COLO668 (cell line): ENCODE data around the gene IL12A.

Experiments
- DNase-seq: peaks from one replicate; lab custom pipeline; 2025; ENCODE audit not compliant: unreplicated experiment; lab: John Stamatoyannopoulos, UW

The IL12A gene

GRCh38 chr3:159988617-159989271 lies at the start of gene IL12A:
Gene IL12A, plus strand, starts transcription at chr3:159988835.
- DNase-seq: peak; percentile 50

GRCh38 chr3:159941038-159942000 lies 47.3 kb upstream of the IL12A start:
- no peak for DNase-seq

DNA sequence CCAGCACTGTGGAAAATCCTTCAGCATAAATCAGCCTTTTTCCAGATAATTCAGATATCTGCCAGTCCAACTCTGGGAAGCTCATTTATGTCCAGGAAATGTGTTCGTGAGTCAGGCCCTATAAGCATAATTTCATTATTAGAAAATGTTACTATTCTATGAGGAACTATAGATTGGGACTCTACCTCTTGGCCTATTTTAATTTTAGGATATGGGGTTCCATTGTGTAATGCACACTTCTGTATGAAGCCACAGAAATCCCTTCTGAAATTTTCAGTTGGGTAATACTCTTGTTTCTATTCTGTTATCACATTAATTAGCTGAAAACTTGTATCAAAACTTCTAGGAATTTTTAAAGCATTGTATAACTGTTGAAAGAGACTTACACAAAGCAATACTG lies 43.9 kb upstream of the IL12A start:
- DNase-seq: no peak

DNA sequence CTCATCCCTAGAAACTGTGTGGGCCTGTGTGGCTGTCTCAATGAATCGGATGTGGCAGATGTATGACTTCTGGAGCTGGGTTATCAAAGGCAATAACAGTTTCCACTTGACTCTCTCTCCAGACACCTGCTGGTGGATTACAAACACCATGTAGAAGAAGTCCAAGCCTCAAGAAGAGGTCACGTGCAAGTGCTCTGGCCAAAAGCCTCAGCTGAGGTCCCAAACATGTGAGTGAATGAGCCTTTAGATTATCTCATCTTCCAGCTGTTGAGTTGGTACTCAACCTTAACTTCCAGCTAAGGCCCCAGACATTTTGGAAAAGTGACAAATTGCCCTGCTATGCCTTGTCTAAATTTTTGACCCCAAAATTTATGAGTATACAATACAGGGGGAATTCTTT lies 42.7 kb upstream of the IL12A start:
- no peak for DNase-seq

- DNase-seq: no peak
Measured at GRCh38 chr3:159947220-159947619, 41.4 kb upstream of the IL12A start.

DNA sequence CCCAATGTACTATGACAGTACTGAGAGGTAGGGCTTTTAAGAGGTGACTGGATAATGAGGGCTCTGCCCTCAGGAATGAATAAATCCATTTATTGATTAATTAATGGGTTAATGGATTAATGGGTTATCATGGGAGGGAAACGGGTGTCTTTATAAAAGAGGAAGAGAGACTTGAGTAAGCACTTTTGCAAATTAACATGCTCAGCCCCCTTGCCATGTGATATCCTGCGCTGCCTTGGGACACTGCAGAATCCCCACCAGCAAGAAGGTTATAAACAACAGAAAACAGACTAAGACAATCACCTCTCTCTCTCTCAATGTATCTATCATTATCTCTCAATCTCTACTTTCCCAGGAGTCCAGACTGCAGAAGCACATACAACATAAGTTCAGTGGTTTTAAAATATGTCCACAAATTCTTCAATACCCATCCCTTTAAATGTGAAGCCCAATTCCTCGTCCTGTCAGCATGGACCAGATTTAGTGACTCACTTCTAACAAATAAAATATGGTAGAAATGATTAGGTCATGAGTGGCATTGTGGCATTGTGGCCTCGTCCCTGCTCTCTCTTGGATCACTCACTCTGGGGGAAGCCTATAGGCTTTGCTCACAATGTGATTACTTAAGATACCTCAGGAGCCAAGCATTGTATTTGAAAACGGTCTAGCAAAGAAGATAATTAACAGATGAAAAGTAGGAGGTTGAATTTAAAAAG lies 40.0 kb upstream of the IL12A start:
- DNase-seq: no peak

DNA sequence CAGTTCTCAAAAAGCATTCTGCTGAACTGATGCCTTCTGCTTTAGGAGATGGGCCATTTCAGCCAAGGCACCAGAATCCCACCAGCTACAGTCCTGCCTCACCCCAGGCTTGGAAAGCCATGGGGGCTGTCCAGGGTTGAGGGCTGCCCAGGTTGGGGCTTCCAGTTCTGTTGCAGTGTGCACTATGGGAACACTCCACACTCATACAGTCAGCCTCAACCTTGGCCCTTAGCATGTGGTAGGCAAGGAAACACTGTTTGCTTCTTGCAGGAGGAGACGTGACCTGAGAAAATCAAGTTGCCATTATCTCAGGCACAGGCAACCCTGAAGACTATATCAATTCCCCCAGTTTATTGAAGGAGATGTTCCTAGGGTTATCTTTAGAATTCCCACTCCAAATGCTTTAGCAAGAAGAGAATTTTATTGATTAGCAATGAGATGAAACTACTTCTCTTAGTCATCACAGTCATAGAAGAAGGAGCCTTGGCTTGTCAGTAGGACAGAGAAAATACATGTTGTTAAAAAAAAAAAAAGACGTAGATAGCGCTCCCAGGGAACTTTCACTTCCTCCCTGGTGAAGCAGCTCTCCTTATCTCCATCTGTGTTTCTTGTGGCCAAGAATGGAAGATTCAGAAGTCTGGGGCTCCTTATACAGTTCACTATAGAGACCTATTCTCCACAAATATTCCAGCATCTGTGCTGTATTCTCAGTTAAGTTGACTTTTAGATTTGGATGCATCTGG lies 38.3 kb upstream of the IL12A start:
- no peak for DNase-seq

DNA sequence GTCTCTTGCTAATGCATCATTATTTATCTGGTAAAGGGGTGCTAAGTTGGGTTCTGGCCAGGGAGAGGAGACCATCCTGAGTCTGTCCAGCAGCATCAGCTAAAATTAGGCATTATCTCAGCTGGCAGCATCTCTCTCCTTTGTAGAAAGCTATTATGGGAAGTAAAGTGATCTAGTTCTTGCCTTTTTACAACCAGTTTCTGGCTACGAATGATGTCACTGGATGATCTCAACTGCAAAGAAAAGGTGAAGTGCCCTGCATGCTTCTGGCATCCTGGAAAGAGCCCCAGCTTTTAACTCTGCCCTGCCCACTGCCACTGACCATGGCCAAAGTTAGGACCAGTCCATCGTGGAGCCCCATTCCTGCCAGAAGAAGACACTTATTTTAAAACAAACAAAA lies 37.1 kb upstream of the IL12A start:
- DNase-seq: no peak

GRCh38 chr3:159953325-159954085 lies 35.1 kb upstream of the IL12A start:
- DNase-seq: no peak

DNA sequence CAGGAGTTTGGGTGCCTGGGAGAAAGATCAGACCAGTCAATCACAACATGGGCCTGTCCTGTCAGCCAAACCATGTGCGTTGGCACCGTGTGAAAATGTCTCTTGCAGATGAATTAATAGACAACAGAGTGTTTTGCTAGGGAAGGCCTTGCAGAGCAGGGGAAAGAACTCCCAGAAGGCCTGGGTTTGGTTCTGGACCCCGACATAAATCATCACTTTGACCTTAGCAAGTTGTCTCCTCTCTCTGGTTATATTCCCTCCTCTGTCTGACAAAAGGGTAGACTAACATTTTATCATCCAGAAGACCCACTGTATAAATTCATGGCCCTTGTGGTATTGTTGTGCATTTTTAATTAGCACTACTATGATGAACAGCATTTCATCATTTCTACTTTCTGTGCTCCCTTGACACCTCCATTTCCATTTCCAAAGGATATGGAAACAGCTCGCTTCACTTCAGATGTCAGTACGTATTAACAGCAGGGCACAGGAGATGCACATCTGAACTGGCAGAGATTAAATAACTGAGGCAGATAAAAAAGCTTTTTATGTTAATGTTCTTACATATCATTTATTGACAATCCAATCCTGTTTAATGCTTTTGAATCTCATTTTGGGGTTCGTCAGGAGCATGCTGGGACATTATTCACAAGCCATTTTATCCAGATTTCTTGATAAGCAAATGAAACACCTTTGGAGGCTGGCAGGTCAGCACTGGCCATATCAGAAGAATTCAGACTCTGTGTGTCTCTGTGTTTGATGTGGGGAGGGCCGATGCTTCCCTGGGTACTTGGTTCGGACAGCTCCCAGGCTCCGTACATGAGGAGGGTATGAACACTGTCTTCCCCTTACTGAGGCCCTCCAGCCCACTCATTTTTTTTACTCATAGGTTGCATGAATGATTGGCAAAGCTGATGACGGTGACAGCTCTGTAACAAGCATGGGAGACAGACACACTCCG lies 28.2 kb upstream of the IL12A start:
- no peak for DNase-seq

- no peak for DNase-seq
Measured at GRCh38 chr3:159964166-159964973, 24.3 kb upstream of the IL12A start.

GRCh38 chr3:159971311-159971710 lies 17.3 kb upstream of the IL12A start:
- no peak for DNase-seq

- DNase-seq: no peak
Measured at GRCh38 chr3:159977295-159977694, 11.3 kb upstream of the IL12A start.

DNA sequence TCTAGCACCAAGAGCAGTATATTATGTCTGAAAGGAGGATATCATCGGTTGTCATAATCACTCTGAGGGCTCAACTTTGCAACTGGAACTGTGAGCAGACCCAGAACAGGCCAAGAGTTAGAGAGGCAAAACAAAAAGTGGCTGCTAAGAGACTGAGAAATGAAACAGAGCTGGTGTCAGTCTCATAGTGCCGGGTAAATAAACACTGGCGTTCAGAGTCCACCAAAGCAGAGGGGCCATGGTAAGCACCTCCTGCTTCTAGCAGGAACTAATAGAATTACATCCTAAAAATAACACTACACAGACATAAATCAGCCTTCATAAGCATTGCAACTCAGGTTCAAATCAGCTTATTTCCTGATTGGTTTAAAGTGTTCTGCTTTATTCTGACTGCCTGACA lies 10.3 kb upstream of the IL12A start:
- DNase-seq: peak; percentile 6

DNA sequence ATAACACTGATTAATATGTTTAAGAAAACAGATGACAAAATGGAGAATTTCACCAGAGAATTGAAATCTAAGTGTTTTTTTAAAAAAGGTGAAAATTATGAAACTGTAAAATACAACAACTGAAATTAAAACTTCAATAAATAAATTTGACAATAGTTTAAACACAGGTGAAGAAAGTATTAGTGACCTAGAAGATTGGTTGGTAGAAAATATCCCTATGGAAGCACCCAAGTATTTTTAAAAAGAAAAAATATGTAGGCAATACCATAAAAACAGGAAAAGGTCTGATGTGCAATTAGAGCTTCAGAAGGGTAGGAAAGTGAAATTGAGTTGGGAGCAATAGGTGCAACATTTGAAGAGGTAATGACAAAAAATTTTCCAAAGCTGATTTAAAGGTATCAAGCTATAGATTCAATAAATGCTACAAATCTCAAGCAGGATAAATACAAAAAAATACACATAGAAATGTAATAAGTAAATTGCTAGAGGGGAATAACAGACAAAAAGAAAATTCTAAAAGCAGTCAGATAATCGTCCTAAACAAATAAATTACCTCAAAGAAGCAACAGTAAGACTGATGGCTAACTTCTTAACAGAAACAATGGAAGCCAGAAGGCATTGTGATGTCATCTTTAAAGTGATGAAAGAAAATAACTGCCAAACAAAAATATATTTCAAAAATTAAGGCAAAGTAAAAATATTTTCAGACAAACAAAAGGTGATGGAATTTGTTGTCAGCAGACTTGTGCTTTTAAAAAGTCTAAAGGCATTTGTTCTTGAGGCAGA lies 9.5 kb upstream of the IL12A start:
- no peak for DNase-seq

- no peak for DNase-seq
Measured at GRCh38 chr3:159982442-159982974, 6.1 kb upstream of the IL12A start.

GRCh38 chr3:159987291-159987711 lies 1.3 kb upstream of the IL12A start:
- no peak for DNase-seq
